ENCODE data around the gene SHTN1.

The SHTN1 gene

DNA sequence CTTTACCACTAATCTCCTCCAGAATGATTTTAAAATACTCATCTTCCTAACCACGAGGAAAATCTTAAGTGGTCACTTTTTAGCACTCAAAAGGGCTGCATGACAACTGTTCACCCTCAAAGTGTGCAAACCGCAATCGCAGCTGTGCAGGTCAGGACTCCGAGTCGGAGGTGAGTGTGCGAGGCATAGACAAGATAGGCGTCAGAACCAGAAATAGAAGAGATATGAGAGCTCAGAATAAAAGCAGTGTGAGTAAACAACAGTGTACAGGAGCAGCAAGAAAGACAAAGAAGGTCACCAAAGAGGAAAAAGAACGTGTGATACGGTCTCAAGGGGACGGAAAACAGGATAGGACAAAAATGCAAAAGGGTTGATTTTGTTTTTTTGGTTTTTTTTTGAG is 173.2 kb downstream of the SHTN1 start:
- Histone ChIP-seq H3K27ac (ENCODE audit: low read depth, low read length) (no peak overlapping the region), H3K27me3 (ENCODE audit: control insufficient read depth in 5 of 5, insufficient read depth in 4 of 5, low read length in 5 of 5) (peaks cover 0 to 14% (median 6%) of the 10 kb centered on the region in 5 donors), H3K4me3 (ENCODE audit: low read depth in 1 of 5, low read length in 5 of 5) (no peak overlapping the region), H3K9ac (ENCODE audit: low read length in 5 of 5) (no peak overlapping the region), H3K4me1 (ENCODE audit: control insufficient read depth in 5 of 5, insufficient read depth in 5 of 5, low read length in 5 of 5) (no peaks in the 10 kb centered on the region), H3K36me3 (ENCODE audit: control insufficient read depth in 5 of 5, insufficient read depth in 5 of 5, low read length in 5 of 5) (no peaks in the 10 kb centered on the region), H3K9me3 (ENCODE audit: control insufficient read depth in 5 of 5, low read length in 5 of 5) (no peaks in the 10 kb centered on the region)
